Suprapubic skin (tissue), 3 donors: ENCODE measurements around the gene FDXR.

Experiments
- EP300 ChIP-seq: sonication (generic); formaldehyde crosslinking; IDR thresholded peaks from one replicate; pipeline ENCODE4 v1.6.1; 2017; ENCODE audit warnings: antibody characterized with exemption
- POLR2A ChIP-seq, 2 donors: fragments of 450-650 bp; IDR thresholded peaks; one replicate each; pipeline ENCODE4 v1.6.1; 2017; ENCODE audit warnings: antibody characterized with exemption in 2 of 2, mild to moderate bottlenecking in 2 of 2, moderate library complexity in 2 of 2
- TF ChIP-seq, protein P1 (sequence below), 2 donors: fragments of 200-600 bp in 1 of 2; fragments of 450-650 bp in 1 of 2; sonication (generic) in 1 of 2; IDR thresholded peaks; one replicate each; pipeline ENCODE4 v1.5.1; 2016 to 2019; ENCODE audit warnings: antibody characterized with exemption in 2 of 2, mild to moderate bottlenecking in 1 of 2, moderate library complexity in 1 of 2

GRCh38 chr17:74858672-74859458 is 13.9 kb downstream of the FDXR start:
- TF ChIP-seq EP300 (no peak), POLR2A (IDR thresholded peaks at IDR 0.05) (no peak)
- TF ChIP-seq, protein P1, sequence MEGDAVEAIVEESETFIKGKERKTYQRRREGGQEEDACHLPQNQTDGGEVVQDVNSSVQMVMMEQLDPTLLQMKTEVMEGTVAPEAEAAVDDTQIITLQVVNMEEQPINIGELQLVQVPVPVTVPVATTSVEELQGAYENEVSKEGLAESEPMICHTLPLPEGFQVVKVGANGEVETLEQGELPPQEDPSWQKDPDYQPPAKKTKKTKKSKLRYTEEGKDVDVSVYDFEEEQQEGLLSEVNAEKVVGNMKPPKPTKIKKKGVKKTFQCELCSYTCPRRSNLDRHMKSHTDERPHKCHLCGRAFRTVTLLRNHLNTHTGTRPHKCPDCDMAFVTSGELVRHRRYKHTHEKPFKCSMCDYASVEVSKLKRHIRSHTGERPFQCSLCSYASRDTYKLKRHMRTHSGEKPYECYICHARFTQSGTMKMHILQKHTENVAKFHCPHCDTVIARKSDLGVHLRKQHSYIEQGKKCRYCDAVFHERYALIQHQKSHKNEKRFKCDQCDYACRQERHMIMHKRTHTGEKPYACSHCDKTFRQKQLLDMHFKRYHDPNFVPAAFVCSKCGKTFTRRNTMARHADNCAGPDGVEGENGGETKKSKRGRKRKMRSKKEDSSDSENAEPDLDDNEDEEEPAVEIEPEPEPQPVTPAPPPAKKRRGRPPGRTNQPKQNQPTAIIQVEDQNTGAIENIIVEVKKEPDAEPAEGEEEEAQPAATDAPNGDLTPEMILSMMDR (IDR thresholded peaks at IDR 0.05): no peak
